ENCODE results near the gene TNXB.

Gene TNXB

DNA sequence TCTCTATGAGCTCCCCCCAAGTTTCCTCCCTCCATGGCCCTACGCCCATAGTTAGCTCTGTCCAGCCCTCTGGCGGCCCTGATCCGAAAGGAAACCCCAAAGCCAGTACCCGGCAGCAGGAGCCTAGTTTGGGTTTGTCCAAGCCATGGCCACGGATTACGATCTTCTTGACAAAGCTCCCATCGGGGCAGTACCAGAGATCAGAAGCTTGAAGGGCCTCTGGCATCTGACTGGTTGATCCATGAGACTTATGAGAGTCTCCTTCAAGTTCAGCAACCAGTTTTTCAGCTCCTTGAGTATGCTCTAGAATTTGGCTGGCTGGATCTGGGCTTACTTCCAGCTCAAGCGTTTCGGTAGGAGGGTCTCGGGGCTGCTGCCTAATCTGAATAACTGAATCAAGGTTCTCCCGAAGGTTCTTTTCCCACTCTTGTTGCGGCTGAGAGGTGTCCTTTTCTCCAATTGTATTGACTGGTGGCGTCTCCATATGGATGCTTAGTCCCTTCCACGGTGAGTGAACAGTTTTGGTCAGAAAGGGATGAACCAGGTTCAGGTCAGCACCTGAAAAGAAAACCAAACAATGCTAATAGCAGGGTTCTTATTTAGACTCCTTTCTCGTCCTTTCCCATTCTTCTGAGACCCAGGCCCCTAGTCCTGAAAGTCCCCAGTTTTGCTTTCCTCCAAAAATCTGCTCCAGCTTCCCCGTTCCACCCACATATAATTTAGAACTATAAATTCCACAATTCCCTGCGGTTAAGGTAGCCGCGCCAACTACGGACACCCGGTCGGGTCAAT, 20.4 kb upstream of the TNXB start:
- no peak for DNase-seq (ENCODE audit: low read depth, low spot score)
- H3K4me3 ChIP-seq, result peak overlapping the region; percentile 99
- peaks cover 12% of the 10 kb centered on the region for H3K36me3 ChIP-seq (ENCODE audit: insufficient read depth, low read length)
- H3K9me3 ChIP-seq (ENCODE audit: low read depth, low read length), result no peaks in the 10 kb centered on the region
- H3K27ac ChIP-seq, result no peak overlapping the region
- TF ChIP-seq POLR2AphosphoS5 (IDR thresholded peaks at IDR 0.05; ENCODE audit: borderline replicate concordance, low read depth, low read length), result no peak
- TF ChIP-seq FOXP2 (optimal IDR thresholded peaks at IDR 0.05; ENCODE audit: control extremely low read depth, extremely low read length, insufficient read depth), result no peak
- TF ChIP-seq EZH2 (IDR thresholded peaks at IDR 0.05), result no peak
- peak overlapping the region; percentile 86 for H3K9ac ChIP-seq (ENCODE audit: insufficient read length)

DNA sequence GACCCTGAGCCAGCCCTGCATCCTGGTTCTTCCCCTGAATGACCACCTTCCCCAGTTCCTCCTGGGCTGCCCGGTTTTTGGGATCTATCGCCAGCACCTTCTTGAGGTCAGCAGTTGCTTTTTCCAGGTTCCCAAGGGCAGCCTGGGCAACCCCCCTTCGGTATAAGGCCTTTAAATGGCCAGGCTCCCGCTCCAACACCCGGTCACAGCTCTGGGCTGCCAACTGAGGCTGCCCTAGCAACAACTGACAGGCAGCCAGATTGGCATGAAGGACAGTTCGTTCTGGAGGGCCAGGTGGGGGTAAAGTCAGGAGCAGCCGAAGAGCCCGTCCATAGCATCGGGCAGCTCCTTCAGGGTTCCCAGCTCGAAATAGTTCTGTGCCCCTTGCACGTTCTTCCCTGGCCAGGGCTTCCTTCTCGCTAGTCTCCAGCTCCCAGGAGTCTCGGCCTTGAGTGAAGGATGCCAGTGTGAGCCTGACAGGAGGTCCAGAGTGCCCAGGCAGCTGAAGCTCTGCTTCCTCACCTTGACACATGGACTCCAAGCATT, 19.7 kb upstream of the TNXB start:
- TF ChIP-seq EZH2 (IDR thresholded peaks at IDR 0.05) (no peak), FOXP2 (optimal IDR thresholded peaks at IDR 0.05; ENCODE audit: control extremely low read depth, extremely low read length, insufficient read depth) (no peak), POLR2AphosphoS5 (IDR thresholded peaks at IDR 0.05; ENCODE audit: borderline replicate concordance, low read depth, low read length) (no peak)
- H3K9me3 ChIP-seq (ENCODE audit: low read depth, low read length), result no peaks in the 10 kb centered on the region
- H3K9ac ChIP-seq (ENCODE audit: insufficient read length), result peak overlapping the region; percentile 86
- H3K27ac ChIP-seq, result peak overlapping the region; percentile 51; the same call in 1 of the 2 replicates
- peaks cover 17% of the 10 kb centered on the region for H3K36me3 ChIP-seq (ENCODE audit: insufficient read depth, low read length)
- H3K4me3 ChIP-seq, result peak overlapping the region; percentile 99
- DNase-seq (ENCODE audit: low read depth, low spot score), result no peak

DNA sequence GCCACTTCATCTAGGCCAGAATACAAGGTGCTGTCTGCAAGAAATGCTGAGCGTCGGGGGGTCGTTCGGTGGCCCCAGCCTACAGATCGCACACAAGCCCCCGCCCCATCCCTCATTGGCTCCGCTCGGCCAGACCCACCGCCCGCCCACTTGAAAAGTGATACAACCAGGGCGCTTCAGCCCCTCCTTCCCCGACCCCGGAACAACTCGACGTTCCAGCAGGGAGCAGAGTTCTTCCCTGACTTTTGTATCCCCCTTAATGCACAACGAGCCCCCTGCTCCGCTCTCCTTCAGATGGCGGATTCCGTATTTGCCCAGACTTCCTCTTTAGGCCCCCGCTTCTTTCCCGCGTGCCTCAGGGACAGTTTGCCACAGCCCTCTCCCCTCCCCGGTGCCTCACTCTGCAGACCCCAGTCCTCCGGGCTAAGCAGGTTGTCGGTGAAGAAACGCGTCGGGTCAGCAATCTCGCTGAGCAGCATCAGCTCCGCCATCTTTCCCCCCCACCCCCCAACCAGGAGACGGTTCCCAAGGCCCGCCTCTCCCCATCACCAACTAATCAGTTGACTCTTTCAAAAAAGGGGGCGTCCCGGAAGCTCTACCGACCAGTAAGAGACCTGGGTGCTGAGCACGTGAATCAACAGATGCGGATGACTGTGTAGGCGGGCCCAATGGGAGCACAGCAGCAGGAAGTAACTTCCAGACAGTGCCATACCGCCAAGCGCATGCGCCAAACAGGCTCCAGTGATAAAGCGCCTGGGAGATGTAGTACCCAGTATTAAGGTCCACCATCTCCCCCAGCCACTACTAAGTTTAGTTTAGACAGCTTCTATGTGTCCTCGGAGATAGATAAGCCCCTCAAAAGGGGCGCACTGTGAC, 18.8 kb upstream of the TNXB start, which contains the start of gene ATF6B:
Gene ATF6B (minus strand): TSS at position 530 of the 876 bp plus-strand sequence. CDS start 39 bp downstream, at position 491.
- H3K36me3 ChIP-seq (ENCODE audit: insufficient read depth, low read length), result peaks cover 25% of the 10 kb centered on the region
- H3K9me3 ChIP-seq (ENCODE audit: low read depth, low read length), result no peaks in the 10 kb centered on the region
- DNase-seq (ENCODE audit: low read depth, low spot score), result peak; percentile 99
- peak within 1 kb of the TSS; percentile 81 for H3K27ac ChIP-seq
- H3K4me3 ChIP-seq, result peak within 1 kb of the TSS; percentile 99
- TF ChIP-seq FOXP2 (optimal IDR thresholded peaks at IDR 0.05; ENCODE audit: control extremely low read depth, extremely low read length, insufficient read depth) (no peak), POLR2AphosphoS5 (IDR thresholded peaks at IDR 0.05; ENCODE audit: borderline replicate concordance, low read depth, low read length) (peak; percentile 66; the same call in 1 of the 2 replicates)
- peak within 1 kb of the TSS; percentile 91 for H3K9ac ChIP-seq (ENCODE audit: insufficient read length)

DNA sequence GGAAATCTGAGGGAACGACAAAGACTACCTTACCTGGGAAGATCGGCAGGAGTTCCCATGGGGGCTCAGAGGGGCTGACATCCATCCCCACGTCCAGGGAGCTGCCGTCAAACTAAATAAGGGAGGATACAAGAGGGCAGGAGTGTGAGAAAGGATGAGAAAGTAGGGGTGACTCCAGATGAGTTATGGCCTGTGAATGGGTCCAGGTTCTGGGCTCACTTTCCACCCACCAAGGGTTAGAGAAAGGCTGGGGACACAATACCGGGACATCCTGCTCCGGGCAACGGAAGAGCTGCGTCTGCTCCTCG, 18.2 kb upstream of the TNXB start:
- Histone ChIP-seq H3K9me3 (ENCODE audit: low read depth, low read length) (no peaks in the 10 kb centered on the region), H3K27ac (no peak overlapping the region), H3K9ac (ENCODE audit: insufficient read length) (peak overlapping the region; percentile 91), H3K4me3 (peak overlapping the region; percentile 99), H3K36me3 (ENCODE audit: insufficient read depth, low read length) (peaks cover 29% of the 10 kb centered on the region)
- DNase-seq (ENCODE audit: low read depth, low spot score), result no peak
- no peak for TF ChIP-seq POLR2AphosphoS5 (IDR thresholded peaks at IDR 0.05; ENCODE audit: borderline replicate concordance, low read depth, low read length)
- TF ChIP-seq EZH2 (IDR thresholded peaks at IDR 0.05), result no peak
- TF ChIP-seq FOXP2 (optimal IDR thresholded peaks at IDR 0.05; ENCODE audit: control extremely low read depth, extremely low read length, insufficient read depth), result no peak

DNA sequence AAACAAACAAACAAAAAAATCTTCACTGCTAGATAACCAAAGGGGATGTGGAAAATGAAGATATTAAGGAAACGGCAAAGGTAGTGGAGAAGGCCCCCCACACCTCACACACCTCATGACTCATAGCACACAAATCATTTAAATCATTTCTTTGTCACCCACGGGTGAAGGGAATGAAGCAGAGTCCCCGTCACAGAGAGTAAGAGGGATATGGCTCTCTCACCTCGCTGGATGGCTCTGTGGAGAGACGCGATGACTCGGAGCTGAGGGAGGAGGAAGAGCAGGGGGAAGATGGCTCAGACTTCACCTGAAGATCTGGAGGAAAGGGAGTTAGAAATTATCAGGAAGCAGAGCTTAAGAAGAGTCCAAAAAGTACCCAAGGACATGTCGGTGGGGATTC, 17.7 kb upstream of the TNXB start:
- peak overlapping the region; percentile 99 for H3K4me3 ChIP-seq
- TF ChIP-seq EZH2 (IDR thresholded peaks at IDR 0.05), result no peak
- no peak for TF ChIP-seq FOXP2 (optimal IDR thresholded peaks at IDR 0.05; ENCODE audit: control extremely low read depth, extremely low read length, insufficient read depth)
- no peak for TF ChIP-seq POLR2AphosphoS5 (IDR thresholded peaks at IDR 0.05; ENCODE audit: borderline replicate concordance, low read depth, low read length)
- H3K27ac ChIP-seq, result no peak overlapping the region
- H3K36me3 ChIP-seq (ENCODE audit: insufficient read depth, low read length), result peaks cover 34% of the 10 kb centered on the region
- H3K9me3 ChIP-seq (ENCODE audit: low read depth, low read length), result no peaks in the 10 kb centered on the region
- no peak for DNase-seq (ENCODE audit: low read depth, low spot score)
- peak overlapping the region; percentile 91 for H3K9ac ChIP-seq (ENCODE audit: insufficient read length)

DNA sequence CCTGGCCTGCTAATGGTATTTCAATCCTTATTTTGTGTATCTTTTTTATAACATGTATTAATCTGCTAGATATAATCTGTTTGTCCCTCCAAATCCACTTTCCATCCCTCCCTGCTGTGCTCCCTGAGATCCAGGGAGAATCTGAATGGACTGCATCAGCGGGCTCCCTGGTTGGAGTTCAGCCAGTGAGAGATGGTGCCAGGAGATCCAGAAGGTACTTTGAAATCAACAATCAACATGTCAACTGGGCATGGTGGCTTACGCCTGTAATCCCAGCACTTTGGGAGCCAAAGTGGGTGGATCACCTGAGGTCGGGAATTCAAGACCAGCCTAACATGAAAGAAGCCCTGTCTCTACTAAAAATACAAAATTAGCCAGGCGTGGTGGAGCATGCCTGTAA, 14.5 kb upstream of the TNXB start:
- TF ChIP-seq FOXP2 (optimal IDR thresholded peaks at IDR 0.05; ENCODE audit: control extremely low read depth, extremely low read length, insufficient read depth) (no peak), EZH2 (IDR thresholded peaks at IDR 0.05) (no peak), POLR2AphosphoS5 (IDR thresholded peaks at IDR 0.05; ENCODE audit: borderline replicate concordance, low read depth, low read length) (no peak)
- H3K9ac ChIP-seq (ENCODE audit: insufficient read length), result no peak overlapping the region
- no peak overlapping the region for H3K27ac ChIP-seq
- H3K4me3 ChIP-seq, result no peak overlapping the region
- H3K9me3 ChIP-seq (ENCODE audit: low read depth, low read length), result no peaks in the 10 kb centered on the region
- no peak for DNase-seq (ENCODE audit: low read depth, low spot score)
- peaks cover 57% of the 10 kb centered on the region for H3K36me3 ChIP-seq (ENCODE audit: insufficient read depth, low read length)

DNA sequence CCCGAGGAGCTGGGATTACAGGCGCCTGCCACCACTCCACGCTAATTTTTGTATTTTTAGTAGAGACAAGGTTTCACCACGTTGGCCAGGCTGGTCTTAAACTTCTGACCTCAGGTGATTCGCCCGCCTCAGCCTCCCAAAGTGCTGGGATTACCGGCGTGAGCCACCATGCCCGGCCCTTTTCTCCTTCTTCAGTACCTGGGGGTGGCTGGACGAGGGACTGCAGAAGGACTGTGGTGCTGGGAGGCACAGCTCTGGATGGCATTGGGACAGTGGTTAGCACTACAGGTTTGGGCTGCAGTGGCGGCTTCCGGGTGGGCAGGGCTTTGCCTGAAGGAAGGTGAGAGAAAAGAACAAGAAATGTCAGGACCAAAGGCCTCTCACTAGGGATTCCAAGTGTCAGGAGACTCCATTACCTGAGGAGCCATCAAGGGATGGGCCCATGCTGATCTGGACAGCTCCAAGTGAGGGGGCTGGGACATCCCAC, 11.5 kb upstream of the TNXB start:
- H3K36me3 ChIP-seq (ENCODE audit: insufficient read depth, low read length), result peaks cover 63% of the 10 kb centered on the region
- TF ChIP-seq EZH2 (IDR thresholded peaks at IDR 0.05) (no peak), FOXP2 (optimal IDR thresholded peaks at IDR 0.05; ENCODE audit: control extremely low read depth, extremely low read length, insufficient read depth) (no peak), POLR2AphosphoS5 (IDR thresholded peaks at IDR 0.05; ENCODE audit: borderline replicate concordance, low read depth, low read length) (no peak)
- H3K27ac ChIP-seq, result no peak overlapping the region

More for the DNA sequence above, 11.5 kb upstream of the TNXB start:
- Histone ChIP-seq H3K9ac (ENCODE audit: insufficient read length) (no peak overlapping the region), H3K4me3 (no peak overlapping the region), H3K9me3 (ENCODE audit: low read depth, low read length) (no peaks in the 10 kb centered on the region)
- DNase-seq (ENCODE audit: low read depth, low spot score), result no peak

All from SK-N-MC (cell line).